ENCODE data around the gene MXD1.

Gene MXD1

DNA sequence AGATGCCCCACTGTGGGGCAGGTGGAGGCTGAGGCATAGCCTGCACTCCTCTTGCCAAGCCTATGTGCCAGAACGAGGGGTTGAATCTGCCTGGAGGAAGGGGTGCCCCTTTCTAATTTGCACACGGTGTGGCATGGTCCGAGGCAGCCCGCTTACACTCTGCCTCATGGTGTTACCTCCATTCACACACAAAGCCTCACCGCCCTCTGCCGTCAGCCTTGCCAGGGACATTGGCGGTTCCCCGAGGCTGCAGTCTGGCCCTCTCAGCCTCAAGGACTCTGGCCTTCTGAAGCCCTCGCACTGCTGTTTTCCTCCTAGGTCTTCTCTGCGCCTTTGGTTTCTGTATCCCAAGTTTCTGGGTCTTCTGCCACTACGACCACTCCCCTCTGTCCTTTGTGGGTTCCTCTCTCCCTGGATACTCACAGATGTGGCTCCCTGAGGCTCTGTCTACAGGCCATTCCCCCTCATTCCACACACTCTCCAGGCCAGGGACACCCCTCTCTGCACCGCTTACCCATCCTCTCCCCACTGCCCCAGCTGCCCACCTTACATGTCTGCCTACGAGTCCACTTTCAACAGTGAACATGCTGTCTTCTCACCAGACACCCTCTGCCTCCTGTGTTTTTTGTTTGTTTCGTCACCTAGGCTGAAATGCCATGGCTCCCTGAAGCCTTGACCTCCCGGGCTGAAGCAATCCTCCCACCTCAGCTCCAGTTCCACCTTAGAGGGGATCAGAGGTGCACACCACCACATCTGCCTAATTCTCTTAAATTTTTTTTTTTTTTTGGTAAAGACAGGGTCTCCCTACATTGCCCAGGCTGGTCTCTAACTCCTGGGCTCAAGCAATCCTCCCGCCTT lies 54.4 kb downstream of the MXD1 start:
- no peak for TF ChIP-seq ZNF274 (IDR thresholded peaks at IDR 0.05; ENCODE audit: low read depth, low read length)
- no peak overlapping the region for H3K4me3 ChIP-seq (ENCODE audit: low read length)

DNA sequence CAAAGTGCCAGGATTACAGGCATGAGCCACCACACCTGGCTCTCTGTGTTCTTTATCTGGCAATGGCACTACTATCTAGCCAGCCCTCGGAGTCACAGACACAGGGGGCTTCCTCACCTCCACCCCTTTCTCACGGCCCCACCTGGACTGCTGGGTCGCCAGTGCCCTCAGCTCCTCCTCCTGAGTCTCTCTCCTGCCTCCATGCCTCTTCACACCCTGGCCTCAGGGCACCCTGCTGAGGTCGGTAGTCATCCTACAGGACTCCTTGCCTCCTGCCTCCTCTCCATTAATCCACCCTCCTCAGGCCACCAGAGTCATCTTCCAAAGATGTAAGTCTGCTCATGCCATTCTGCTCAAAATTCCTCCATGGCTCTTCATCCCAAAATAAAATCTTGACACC lies 55.1 kb downstream of the MXD1 start:
- TF ChIP-seq ZNF274 (IDR thresholded peaks at IDR 0.05; ENCODE audit: low read depth, low read length) = no peak
- H3K4me3 ChIP-seq (ENCODE audit: low read length) = no peak overlapping the region

- no peak for TF ChIP-seq ZNF274 (IDR thresholded peaks at IDR 0.05; ENCODE audit: low read depth, low read length)
- H3K4me3 ChIP-seq (ENCODE audit: low read length) = no peak overlapping the region
Observed at GRCh38 chr2:69972822-69973221, 57.9 kb downstream of the MXD1 start.

DNA sequence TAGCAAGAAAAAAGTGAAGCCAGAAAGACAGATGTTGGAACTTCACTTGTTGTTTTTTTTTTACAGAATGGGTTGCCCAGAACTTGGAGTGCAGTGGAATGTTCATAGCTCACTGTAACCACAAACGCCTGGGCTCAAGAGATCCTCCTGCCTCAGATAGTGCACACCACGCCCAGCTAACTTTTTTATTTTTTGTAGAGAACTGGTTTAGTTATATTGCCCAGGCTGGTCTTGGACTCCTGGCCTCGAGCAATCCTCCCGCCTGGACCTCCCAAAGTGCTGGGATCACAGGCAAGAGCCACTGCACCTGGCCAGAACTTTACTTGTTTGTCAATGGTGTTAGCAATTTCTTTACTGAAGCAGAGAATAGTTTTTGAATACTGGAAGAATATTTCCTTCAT lies 58.4 kb downstream of the MXD1 start:
- no peak overlapping the region for H3K4me3 ChIP-seq (ENCODE audit: low read length)
- TF ChIP-seq ZNF274 (IDR thresholded peaks at IDR 0.05; ENCODE audit: low read depth, low read length) = no peak

DNA sequence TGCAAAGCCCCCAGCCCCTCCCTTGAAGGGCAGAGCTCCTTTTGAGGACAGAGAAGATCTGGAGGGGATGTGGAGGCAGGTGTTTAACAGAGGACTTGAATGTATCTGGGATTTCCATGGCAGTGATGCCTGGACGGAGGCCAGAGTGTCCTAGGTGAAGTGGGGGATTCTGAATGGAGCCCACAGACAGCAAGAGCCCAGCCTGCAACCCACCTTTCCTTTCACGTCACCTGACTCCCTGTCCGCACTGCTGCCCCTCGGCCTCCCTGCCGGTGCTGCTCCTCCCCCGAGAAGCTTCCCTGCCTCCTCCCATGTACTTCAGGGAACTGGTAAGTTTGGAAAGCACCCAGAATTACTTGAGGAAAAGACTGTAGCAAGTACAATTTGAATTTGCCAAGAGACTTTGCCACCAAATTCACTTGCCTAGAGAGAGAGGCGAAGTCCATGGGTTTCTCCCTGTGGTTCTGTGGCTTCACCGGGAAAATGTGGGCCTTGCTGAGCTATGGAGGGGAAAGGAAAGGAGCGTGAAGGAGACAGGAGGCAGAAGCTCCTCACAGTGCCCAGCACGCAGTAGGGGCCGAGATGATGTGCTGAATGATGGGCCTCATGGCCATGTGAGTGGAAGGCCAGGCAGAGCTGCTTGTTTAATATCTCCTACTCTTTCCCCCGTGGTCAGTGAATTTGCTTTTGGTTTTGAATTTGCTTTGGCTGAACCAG lies 60.4 kb downstream of the MXD1 start:
- no peak for TF ChIP-seq ZNF274 (IDR thresholded peaks at IDR 0.05; ENCODE audit: low read depth, low read length)
- H3K4me3 ChIP-seq (ENCODE audit: low read length) = no peak overlapping the region

DNA sequence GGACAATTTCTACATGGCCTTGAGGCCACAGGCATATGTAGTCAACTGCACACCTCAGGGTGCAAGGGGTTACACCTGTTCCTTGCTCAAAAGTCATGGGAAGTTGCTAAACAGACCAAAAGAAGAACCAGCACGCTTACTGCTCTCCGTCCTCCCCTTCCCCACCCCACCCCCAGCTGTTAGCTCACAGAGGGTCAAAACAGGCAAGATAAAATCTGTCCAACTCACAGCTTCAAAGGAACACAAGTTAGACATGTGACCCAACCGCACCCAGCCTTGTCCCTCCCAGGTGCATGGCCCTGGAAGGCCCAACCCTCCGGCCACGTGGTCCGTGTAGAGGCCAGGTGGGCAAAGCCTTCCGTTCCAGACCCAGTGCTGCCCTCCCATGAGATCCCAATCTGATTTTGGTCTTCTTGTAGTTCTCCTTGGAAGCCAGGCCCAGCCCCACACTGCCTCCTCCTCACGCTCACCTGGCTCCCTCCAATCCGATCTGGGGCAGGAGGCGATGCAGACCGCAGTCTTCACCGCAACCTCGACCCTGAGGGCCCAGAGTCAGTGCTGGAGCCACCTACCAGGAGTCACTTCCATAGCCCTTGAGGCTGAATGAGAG lies 61.0 kb downstream of the MXD1 start:
- no peak for TF ChIP-seq ZNF274 (IDR thresholded peaks at IDR 0.05; ENCODE audit: low read depth, low read length)
- H3K4me3 ChIP-seq (ENCODE audit: low read length) = no peak overlapping the region

GRCh38 chr2:69977186-69977585 lies 62.3 kb downstream of the MXD1 start:
- no peak overlapping the region for H3K4me3 ChIP-seq (ENCODE audit: low read length)
- TF ChIP-seq ZNF274 (IDR thresholded peaks at IDR 0.05; ENCODE audit: low read depth, low read length) = no peak

GRCh38 chr2:69977906-69978482 lies 63.1 kb downstream of the MXD1 start:
- no peak overlapping the region for H3K4me3 ChIP-seq (ENCODE audit: low read length)
- no peak for TF ChIP-seq ZNF274 (IDR thresholded peaks at IDR 0.05; ENCODE audit: low read depth, low read length)

GRCh38 chr2:69979902-69980807 lies 65.2 kb downstream of the MXD1 start:
- TF ChIP-seq ZNF274 (IDR thresholded peaks at IDR 0.05; ENCODE audit: low read depth, low read length) = no peak
- H3K4me3 ChIP-seq (ENCODE audit: low read length) = no peak overlapping the region

DNA sequence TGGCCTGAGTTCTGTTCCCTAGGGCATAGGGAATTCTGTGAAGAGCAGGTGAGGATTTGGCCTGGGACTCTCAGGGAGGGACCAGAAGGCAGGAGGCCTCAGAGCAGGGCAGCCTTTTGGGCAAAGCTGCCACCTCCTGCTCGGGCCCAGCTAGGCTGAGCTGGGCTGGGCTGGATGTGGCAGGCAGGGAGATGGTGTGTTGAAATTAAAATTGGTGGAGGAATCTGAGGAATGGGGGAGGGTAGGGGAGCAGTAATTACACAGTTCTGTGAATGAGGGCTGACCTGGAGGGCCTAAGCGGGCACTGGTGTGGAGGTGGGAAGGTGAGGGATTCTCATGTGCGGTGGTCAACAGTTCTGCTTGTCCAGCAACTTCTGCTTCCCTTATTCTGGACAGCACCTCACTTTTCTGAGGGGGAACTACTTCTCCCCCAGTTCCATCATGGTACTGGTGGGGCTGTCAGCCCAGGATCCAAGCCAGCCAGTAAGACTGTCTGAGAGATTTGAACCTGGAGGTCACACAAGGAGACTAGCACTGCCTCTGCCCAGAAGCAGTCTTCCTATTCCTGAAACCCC lies 68.6 kb downstream of the MXD1 start:
- H3K4me3 ChIP-seq (ENCODE audit: low read length) = no peak overlapping the region
- no peak for TF ChIP-seq ZNF274 (IDR thresholded peaks at IDR 0.05; ENCODE audit: low read depth, low read length)

GRCh38 chr2:69985216-69985615 lies 70.3 kb downstream of the MXD1 start:
- no peak for TF ChIP-seq ZNF274 (IDR thresholded peaks at IDR 0.05; ENCODE audit: low read depth, low read length)
- H3K4me3 ChIP-seq (ENCODE audit: low read length) = no peak overlapping the region

DNA sequence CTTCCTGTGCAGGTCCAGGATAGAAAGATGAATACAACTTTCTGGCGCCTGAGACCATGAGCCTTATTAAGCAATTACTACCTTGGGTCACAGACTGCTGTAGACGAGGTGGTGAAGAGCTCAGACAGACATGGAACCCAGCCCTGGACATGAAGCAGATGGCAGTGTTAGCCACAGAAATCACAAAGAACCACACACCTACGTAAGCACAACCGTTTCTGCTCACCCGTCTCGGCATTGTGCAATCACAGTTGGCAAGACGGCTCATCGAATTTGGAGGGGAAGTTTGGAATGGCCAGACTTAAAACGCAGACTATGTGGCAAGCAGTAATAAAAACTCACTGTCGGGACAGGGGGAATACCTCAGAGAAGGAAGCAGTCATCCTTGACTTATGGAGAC lies 70.8 kb downstream of the MXD1 start:
- no peak overlapping the region for H3K4me3 ChIP-seq (ENCODE audit: low read length)
- no peak for TF ChIP-seq ZNF274 (IDR thresholded peaks at IDR 0.05; ENCODE audit: low read depth, low read length)

DNA sequence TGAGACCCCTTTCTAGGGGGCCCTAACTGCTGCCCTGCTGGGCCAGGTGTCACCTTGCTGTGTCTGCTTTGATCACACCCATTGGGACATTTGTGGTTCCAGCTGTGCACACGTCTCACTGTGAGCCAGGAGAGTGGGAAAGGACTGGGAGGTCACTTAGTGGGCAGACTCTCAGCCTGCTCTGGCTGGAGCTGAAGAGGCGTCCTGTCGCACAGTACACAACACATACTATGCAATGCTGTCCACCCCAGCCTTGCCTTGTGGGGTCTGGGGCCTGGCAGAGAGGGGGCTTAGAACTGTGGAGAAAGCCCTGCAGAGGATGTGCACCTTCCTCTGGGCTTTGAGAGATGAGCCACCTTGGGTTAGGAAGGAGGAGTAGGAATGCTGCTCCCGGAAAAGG lies 71.8 kb downstream of the MXD1 start:
- no peak for TF ChIP-seq ZNF274 (IDR thresholded peaks at IDR 0.05; ENCODE audit: low read depth, low read length)
- H3K4me3 ChIP-seq (ENCODE audit: low read length) = no peak overlapping the region

All from GM08714 (cell line).